Trophoblast cell (in vitro differentiated cells and primary cell): ENCODE results near the gene ETV7.

Source experiments
- DNase-seq, 2 donors: peaks; one replicate each; pipeline ENCODE4 v3.0.0-alpha.2; 2016
- H2AFZ ChIP-seq: 2 replicates; pipeline ENCODE4 v1.6.1; 2013; ENCODE audit warnings: low read length, moderate library complexity, mild to moderate bottlenecking; ENCODE audit not compliant: insufficient read depth, poor library complexity
- H2AK5ac ChIP-seq: 2 replicates; pipeline ENCODE4 v1.6.1; 2013; ENCODE audit warnings: mild to moderate bottlenecking, low read length
- H2BK120ac ChIP-seq: 2 replicates; pipeline ENCODE4 v1.6.1; 2013; ENCODE audit warnings: low read length, mild to moderate bottlenecking, moderate library complexity; ENCODE audit not compliant: insufficient read depth, poor library complexity
- H2BK12ac ChIP-seq: 2 replicates; pipeline ENCODE4 v1.6.1; 2013; ENCODE audit warnings: mild to moderate bottlenecking, low read length, moderate library complexity
- H2BK5ac ChIP-seq: 2 replicates; pipeline ENCODE4 v1.6.1; 2013; ENCODE audit warnings: low read length, low read depth, moderate library complexity, mild to moderate bottlenecking; ENCODE audit not compliant: poor library complexity
- H3K14ac ChIP-seq: 2 replicates; pipeline ENCODE4 v1.6.1; 2013; ENCODE audit warnings: mild to moderate bottlenecking, low read length
- H3K18ac ChIP-seq: 2 replicates; pipeline ENCODE4 v1.6.1; 2013; ENCODE audit warnings: mild to moderate bottlenecking, low read length
- H3K23ac ChIP-seq: 2 replicates; pipeline ENCODE4 v1.6.1; 2013; ENCODE audit warnings: low read length
- H3K27ac ChIP-seq: 2 replicates; pipeline ENCODE4 v1.5.1; 2013; ENCODE audit warnings: low read depth, mild to moderate bottlenecking, inconsistent platforms, low read length, moderate library complexity
- H3K27me3 ChIP-seq: 2 replicates; pipeline ENCODE4 v1.6.1; 2013; ENCODE audit warnings: inconsistent platforms, mild to moderate bottlenecking, low read length, moderate library complexity; ENCODE audit not compliant: insufficient read depth
- H3K36me3 ChIP-seq, 2 experiments: 1 replicate in 1 of 2; 2 replicates in 1 of 2; pipeline ENCODE4 v1.6.1; 2013; ENCODE audit warnings: low read length in 2 of 2, mild to moderate bottlenecking in 2 of 2, moderate library complexity in 1 of 2; ENCODE audit not compliant: insufficient read depth in 2 of 2, control insufficient read depth in 1 of 2
- H3K4ac ChIP-seq: 2 replicates; pipeline ENCODE4 v1.6.1; 2013; ENCODE audit warnings: low read depth, mild to moderate bottlenecking, low read length, moderate library complexity
- H3K4me1 ChIP-seq, 2 experiments: 1 replicate in 1 of 2; 2 replicates in 1 of 2; pipeline ENCODE4 v1.6.1; 2013; ENCODE audit warnings: low read length in 2 of 2, mild to moderate bottlenecking in 2 of 2, moderate library complexity in 1 of 2; ENCODE audit not compliant: insufficient read depth in 2 of 2, control insufficient read depth in 1 of 2
- H3K4me2 ChIP-seq: 2 replicates; pipeline ENCODE4 v1.6.1; 2013; ENCODE audit warnings: inconsistent platforms, mild to moderate bottlenecking, low read length, moderate library complexity
- H3K4me3 ChIP-seq: 2 replicates; pipeline ENCODE4 v1.5.1; 2013; ENCODE audit warnings: mild to moderate bottlenecking, low read depth, low read length, inconsistent platforms
- H3K79me1 ChIP-seq: one replicate; pipeline ENCODE4 v1.6.1; 2013; ENCODE audit warnings: low read length
- H3K79me2 ChIP-seq: 2 replicates; pipeline ENCODE4 v1.6.1; 2013; ENCODE audit warnings: low read length, mild to moderate bottlenecking; ENCODE audit not compliant: control insufficient read depth, insufficient read depth, poor library complexity
- H3K9ac ChIP-seq: 2 replicates; pipeline ENCODE4 v1.6.1; 2013; ENCODE audit warnings: mild to moderate bottlenecking, low read length
- H3K9me3 ChIP-seq: 2 replicates; pipeline ENCODE4 v1.6.1; 2013; ENCODE audit warnings: low read depth, mild to moderate bottlenecking, control low read depth, inconsistent platforms, low read length; ENCODE audit not compliant: insufficient read depth
- H4K12ac ChIP-seq: 2 replicates; pipeline ENCODE4 v1.6.1; 2013; ENCODE audit warnings: low read depth, mild to moderate bottlenecking, low read length, moderate library complexity
- H4K8ac ChIP-seq: 2 replicates; pipeline ENCODE4 v1.6.1; 2013; ENCODE audit warnings: low read depth, mild to moderate bottlenecking, low read length, moderate library complexity
- H4K91ac ChIP-seq: one replicate; pipeline ENCODE4 v1.6.1; 2013; ENCODE audit warnings: low read depth, mild to moderate bottlenecking, low read length, moderate library complexity
- WGBS: extraction: QIAGEN DNeasy Blood & Tissue Kit; methylation state at CpG from one replicate; pipeline ENCODE4 v1.1.7; 2013; ENCODE audit warnings: missing lambda C conversion rate; ENCODE audit not compliant: insufficient read length, insufficient coverage; ENCODE audit errors: extremely low coverage; 5-methylcytosine and 5-hydroxymethylcytosine counted together

ETV7 gene

DNA sequence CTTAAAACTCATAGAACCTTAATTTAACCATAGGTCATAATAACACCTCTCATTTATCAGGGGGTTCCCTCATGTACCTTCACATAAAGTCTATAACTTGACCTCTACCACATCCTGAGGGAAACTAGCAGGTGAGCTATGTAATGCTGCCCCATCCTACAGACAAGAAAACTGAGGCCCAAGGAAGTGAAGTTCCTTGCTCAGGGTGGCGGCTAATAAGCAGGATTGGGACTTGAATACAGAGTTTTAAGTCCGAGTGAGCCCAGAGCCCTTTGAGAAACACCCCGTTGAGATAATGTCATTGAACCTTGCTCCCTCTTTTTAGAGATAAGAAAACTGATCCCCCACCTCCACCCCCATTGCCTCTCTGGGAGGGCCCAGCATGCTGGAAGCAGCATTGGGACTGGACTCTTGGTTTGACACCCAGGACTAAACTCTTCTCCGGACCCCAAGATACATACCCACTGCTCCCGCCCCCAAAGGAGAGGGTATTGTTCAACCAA is 51.2 kb downstream of the ETV7 start:
- Histone ChIP-seq H3K27me3 (no peaks in the 10 kb centered on the region), H3K4me2 (no peak overlapping the region), H2AFZ (no peak overlapping the region), H3K4me1 (peaks cover 3 to 4% of the 10 kb centered on the region in 2 experiments), H2BK120ac (no peak overlapping the region), H4K91ac (no peak overlapping the region), H4K8ac (no peak overlapping the region), H2AK5ac (no peak overlapping the region), H3K9me3 (peaks cover 2% of the 10 kb centered on the region), H3K9ac (no peak overlapping the region), H3K27ac (no peak overlapping the region), H2BK5ac (no peak overlapping the region), H3K18ac (no peak overlapping the region), H3K23ac (no peak overlapping the region), H3K4ac (no peak overlapping the region), H4K12ac (no peak overlapping the region), H2BK12ac (no peak overlapping the region), H3K36me3 (no peaks in the 10 kb centered on the region), H3K79me2 (no peaks in the 10 kb centered on the region), H3K4me3 (no peak overlapping the region), H3K79me1 (no peaks in the 10 kb centered on the region), H3K14ac (no peak overlapping the region)
- WGBS = no CpG with 5 or more reads among the region's 5 CpGs
- DNase-seq = no peak

DNA sequence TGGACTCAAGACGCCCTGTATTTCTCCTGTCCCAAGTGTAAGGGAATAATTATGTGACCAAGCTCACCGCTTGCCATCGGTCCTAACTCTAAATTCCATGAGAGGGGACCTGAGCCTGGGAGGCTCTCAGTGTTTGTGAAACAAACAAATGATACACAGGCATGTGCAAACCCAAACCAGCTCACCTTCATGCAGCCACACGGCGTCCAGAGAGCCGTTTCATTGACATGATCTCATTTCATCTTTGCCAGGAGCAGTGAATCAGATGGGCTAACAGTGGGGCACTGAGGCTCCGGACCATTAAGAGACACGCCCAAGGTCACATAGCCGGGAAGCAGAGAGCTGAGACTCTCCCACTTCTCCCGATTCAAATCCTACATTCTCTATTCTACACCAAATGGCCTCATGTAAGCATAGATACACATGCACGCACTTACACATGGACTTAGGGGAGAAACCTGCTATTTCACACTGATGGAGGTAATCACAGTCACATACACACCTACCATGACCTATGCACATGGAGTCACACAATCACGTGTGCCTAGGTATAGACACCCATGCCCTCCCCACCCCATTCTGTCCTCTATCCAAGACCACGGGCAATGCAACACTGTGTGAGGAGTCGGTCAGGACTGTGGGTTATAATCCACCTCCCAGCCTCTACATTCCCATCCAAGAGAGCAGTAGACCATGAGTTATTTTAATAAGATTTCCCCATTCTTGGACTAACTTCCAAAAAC is 51.8 kb downstream of the ETV7 start:
- H2AK5ac ChIP-seq = no peak overlapping the region
- no CpG with 5 or more reads among the region's 14 CpGs for WGBS
- no peak overlapping the region for H4K12ac ChIP-seq
- no peak overlapping the region for H2BK5ac ChIP-seq
- no peak overlapping the region for H3K14ac ChIP-seq
- peaks cover 1 to 2% of the 10 kb centered on the region in 2 experiments for H3K4me1 ChIP-seq
- H3K4me3 ChIP-seq = no peak overlapping the region
- DNase-seq = no peak
- no peak overlapping the region for H3K23ac ChIP-seq
- no peak overlapping the region for H2AFZ ChIP-seq
- no peak overlapping the region for H4K91ac ChIP-seq
- H3K36me3 ChIP-seq = no peaks in the 10 kb centered on the region
- no peaks in the 10 kb centered on the region for H3K79me2 ChIP-seq
- no peak overlapping the region for H2BK12ac ChIP-seq
- no peak overlapping the region for H3K9ac ChIP-seq
- peaks cover 2% of the 10 kb centered on the region for H3K9me3 ChIP-seq
- H3K4me2 ChIP-seq = no peak overlapping the region
- no peak overlapping the region for H3K4ac ChIP-seq
- H3K79me1 ChIP-seq = no peaks in the 10 kb centered on the region
- H3K27ac ChIP-seq = no peak overlapping the region
- H3K18ac ChIP-seq = no peak overlapping the region
- H4K8ac ChIP-seq = no peak overlapping the region
- H2BK120ac ChIP-seq = no peak overlapping the region
- no peaks in the 10 kb centered on the region for H3K27me3 ChIP-seq

DNA sequence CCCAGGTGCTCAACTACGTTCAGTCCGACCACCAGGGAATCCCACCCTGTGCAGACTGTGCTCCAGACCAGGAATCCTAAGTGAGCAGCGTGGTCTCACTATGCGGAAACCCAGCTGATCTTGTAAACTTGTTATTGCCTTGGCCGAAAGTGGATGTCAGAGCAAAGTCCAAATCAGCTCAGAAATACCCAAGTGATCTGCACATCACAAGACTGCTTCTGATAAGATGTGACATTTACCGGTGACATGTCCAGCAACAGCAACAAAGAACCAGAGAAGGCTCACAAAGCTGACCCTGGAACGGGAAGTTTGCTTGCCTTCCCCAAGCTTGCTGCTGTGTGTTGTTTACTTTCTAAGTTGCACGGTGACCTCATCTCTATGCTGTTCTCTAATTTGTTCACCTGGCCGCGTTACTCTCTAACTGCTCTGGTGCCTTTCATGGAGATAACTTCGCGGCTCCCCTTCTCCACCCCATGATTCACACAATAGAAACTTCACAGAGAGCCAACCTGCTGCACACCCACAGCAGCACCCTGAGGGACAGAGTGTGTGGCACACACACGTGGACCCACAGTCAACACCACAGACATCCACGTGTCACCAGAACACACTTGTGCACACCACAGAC is 52.5 kb downstream of the ETV7 start:
- no peak overlapping the region for H2BK5ac ChIP-seq
- no peak overlapping the region for H3K4me2 ChIP-seq
- WGBS = no CpG with 5 or more reads among the region's 14 CpGs
- DNase-seq = no peak
- H2AK5ac ChIP-seq = no peak overlapping the region
- no peak overlapping the region for H3K18ac ChIP-seq
- H4K12ac ChIP-seq = no peak overlapping the region
- no peak overlapping the region for H4K8ac ChIP-seq
- no peaks in the 10 kb centered on the region for H3K4me1 ChIP-seq
- no peak overlapping the region for H3K9ac ChIP-seq
- H3K79me2 ChIP-seq = no peaks in the 10 kb centered on the region
- H2BK12ac ChIP-seq = no peak overlapping the region
- no peak overlapping the region for H3K23ac ChIP-seq
- H3K27ac ChIP-seq = no peak overlapping the region
- H3K9me3 ChIP-seq = peaks cover 2% of the 10 kb centered on the region
- no peak overlapping the region for H3K4me3 ChIP-seq
- H2BK120ac ChIP-seq = no peak overlapping the region
- H2AFZ ChIP-seq = no peak overlapping the region
- H3K4ac ChIP-seq = no peak overlapping the region
- no peaks in the 10 kb centered on the region for H3K27me3 ChIP-seq
- no peak overlapping the region for H4K91ac ChIP-seq
- no peak overlapping the region for H3K14ac ChIP-seq
- no peaks in the 10 kb centered on the region for H3K79me1 ChIP-seq
- H3K36me3 ChIP-seq = no peaks in the 10 kb centered on the region

DNA sequence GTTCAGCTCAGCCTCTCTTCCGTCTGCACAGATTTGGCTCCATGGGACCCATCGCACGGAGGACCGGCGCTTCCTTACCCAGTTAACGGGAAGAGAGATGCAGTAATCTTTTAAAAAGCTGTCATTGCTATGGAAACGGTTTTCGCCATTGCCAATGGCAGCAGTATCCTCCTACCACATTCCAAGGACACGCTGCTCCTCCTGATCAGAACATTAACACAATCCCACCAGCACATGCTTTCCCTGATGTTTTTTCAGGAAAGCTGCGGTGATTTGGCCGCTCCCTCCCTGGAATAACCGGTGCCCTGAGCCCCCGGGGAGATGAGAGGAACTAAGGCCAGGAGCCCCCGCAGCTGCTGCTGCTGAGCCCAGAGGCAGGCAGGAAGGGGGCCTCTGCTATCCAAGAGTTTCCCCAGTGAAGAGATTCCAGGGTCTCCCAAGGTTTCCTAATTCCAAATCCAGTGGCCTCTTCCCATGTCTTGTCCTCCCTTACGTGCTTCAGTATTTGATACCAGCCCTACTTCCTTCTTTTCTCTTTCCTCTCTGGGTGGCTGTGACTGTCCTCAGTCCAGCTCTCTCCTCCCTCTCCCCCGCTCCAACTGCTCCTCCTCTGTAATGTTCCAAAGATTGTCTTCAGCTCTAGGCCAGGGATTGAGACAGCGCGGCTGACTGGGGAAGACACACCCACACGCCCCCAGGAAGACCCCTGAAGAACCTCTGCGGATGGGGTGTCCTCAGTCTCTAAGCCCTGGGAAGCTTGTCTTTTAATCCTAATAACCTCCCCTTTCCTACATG is 53.3 kb downstream of the ETV7 start:
- Histone ChIP-seq H3K4ac (no peak overlapping the region), H4K91ac (no peak overlapping the region), H4K12ac (no peak overlapping the region), H3K4me2 (no peak overlapping the region), H3K79me1 (no peaks in the 10 kb centered on the region), H3K18ac (no peak overlapping the region), H3K36me3 (no peaks in the 10 kb centered on the region), H3K9me3 (peaks cover 2% of the 10 kb centered on the region), H3K4me1 (no peaks in the 10 kb centered on the region), H2BK12ac (no peak overlapping the region), H2BK120ac (no peak overlapping the region), H2AK5ac (no peak overlapping the region), H3K23ac (no peak overlapping the region), H2BK5ac (no peak overlapping the region), H3K27ac (no peak overlapping the region), H3K9ac (no peak overlapping the region), H4K8ac (no peak overlapping the region), H3K14ac (no peak overlapping the region), H2AFZ (no peak overlapping the region), H3K4me3 (no peak overlapping the region), H3K27me3 (no peaks in the 10 kb centered on the region), H3K79me2 (no peaks in the 10 kb centered on the region)
- no CpG with 5 or more reads among the region's 20 CpGs for WGBS
- no peak for DNase-seq
